GM21529 (cell line): ENCODE data around the gene SNAP23.

ENCODE experiments used
- ATAC-seq: cut with Tn5 transposase; IDR thresholded peaks from one replicate; pipeline ENCODE4 v1.9.1; 2021; ENCODE audit not compliant: unreplicated experiment

Gene SNAP23

GRCh38 chr15:42494998-42495360 lies 455 bp upstream of the SNAP23 start:
- no peak for ATAC-seq

- ATAC-seq, result no peak
Measured at GRCh38 chr15:42498212-42499068, 3.0 kb downstream of the SNAP23 start.

- ATAC-seq, result no peak
Measured at GRCh38 chr15:42499858-42500609, 4.6 kb downstream of the SNAP23 start.

- no peak for ATAC-seq
Measured at GRCh38 chr15:42502477-42502876, 7.0 kb downstream of the SNAP23 start.

- ATAC-seq, result no peak
Measured at GRCh38 chr15:42503825-42504224, 8.4 kb downstream of the SNAP23 start.

GRCh38 chr15:42504631-42505030 lies 9.2 kb downstream of the SNAP23 start:
- ATAC-seq, result no peak

GRCh38 chr15:42507514-42507913 lies 12.1 kb downstream of the SNAP23 start:
- ATAC-seq, result no peak

GRCh38 chr15:42508263-42508690 lies 12.8 kb downstream of the SNAP23 start:
- ATAC-seq, result no peak

GRCh38 chr15:42510258-42511006 lies 15.0 kb downstream of the SNAP23 start:
- no peak for ATAC-seq

GRCh38 chr15:42511007-42511391 lies 15.6 kb downstream of the SNAP23 start:
- ATAC-seq, result no peak

- no peak for ATAC-seq
Measured at GRCh38 chr15:42523331-42523730, 27.9 kb downstream of the SNAP23 start.

- ATAC-seq, result no peak
Measured at GRCh38 chr15:42528970-42529369, 33.5 kb downstream of the SNAP23 start.

- ATAC-seq, result no peak
Measured at GRCh38 chr15:42533246-42533645, 37.8 kb downstream of the SNAP23 start.

GRCh38 chr15:42544853-42545629 lies 49.6 kb downstream of the SNAP23 start:
- ATAC-seq, result no peak

GRCh38 chr15:42547918-42548248 lies 52.4 kb downstream of the SNAP23 start:
- peak; percentile 11 for ATAC-seq

GRCh38 chr15:42548249-42549031 lies 53.0 kb downstream of the SNAP23 start, which contains the start of the genes HAUS2 and LRRC57:
TSS of gene HAUS2 (plus strand) at chr15:42548838. CDS start at chr15:42548873, 35 bp downstream.
TSS of gene LRRC57 (minus strand) at chr15:42548793. CDS start at chr15:42548434, 359 bp downstream.
- peak; percentile 76 for ATAC-seq

- peak; percentile 28 for ATAC-seq
Measured at GRCh38 chr15:42549032-42549491, 53.6 kb downstream of the SNAP23 start.

GRCh38 chr15:42549741-42550392 lies 54.4 kb downstream of the SNAP23 start:
- no peak for ATAC-seq

GRCh38 chr15:42553554-42553953 lies 58.1 kb downstream of the SNAP23 start:
- ATAC-seq, result no peak
